Measurements from ENCODE around the gene MOGAT1. TPM values are rescaled to one million over a fixed set of nuclear protein-coding genes. Genes with fewer than 3 reads are reported as not detected.

Gene MOGAT1
- total RNA-seq, 1 experiment from 2014 or later, result 0.22 TPM

DNA sequence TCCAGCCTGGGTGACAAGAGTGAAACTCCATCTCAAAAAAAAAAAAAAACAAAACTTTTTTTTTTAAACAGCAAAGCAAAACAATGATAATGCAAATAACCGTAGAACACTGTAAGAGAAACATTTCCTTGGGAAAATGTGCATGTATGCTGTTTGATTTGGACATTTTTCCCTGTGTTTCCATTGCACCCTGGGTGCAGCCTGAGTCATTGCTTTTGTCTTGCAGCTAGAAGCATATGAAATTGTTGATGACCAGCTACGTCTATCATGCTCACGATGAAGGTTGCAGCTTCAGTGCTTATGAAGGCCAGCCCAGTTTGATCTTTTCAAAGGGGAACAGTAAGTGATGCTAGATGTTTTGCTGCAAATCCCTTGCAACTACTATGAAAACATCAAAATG is 41.5 kb downstream of the MOGAT1 start:
- Histone ChIP-seq H4K20me1 (ENCODE audit: insufficient read depth) (no peaks in the 10 kb centered on the region), H3K4me2 (ENCODE audit: low read length) (no peak overlapping the region), H3K27ac (ENCODE audit: low read depth, low read length) (no peak overlapping the region), H3K79me2 (ENCODE audit: insufficient read depth, low read length) (no peaks in the 10 kb centered on the region), H3K9me3 (ENCODE audit: control insufficient read depth in 1 of 2, insufficient read depth in 1 of 2, low read depth in 1 of 2, low read length in 2 of 2) (no peaks in the 10 kb centered on the region), H3K4me1 (ENCODE audit: control insufficient read depth in 1 of 2, insufficient read depth in 2 of 2, low read length in 2 of 2) (peaks cover 8 to 17% of the 10 kb centered on the region in 2 experiments; a peak in 3 of 4 replicates), H3K27me3 (ENCODE audit: insufficient read depth, low read length) (no peaks in the 10 kb centered on the region), H3K36me3 (ENCODE audit: control insufficient read depth in 1 of 2, insufficient read depth in 2 of 2, low read length in 2 of 2) (no peaks in the 10 kb centered on the region), H3K4me3 (replicated peaks in 1 of 2; ENCODE audit: low read depth in 1 of 2, low read length in 2 of 2) (no peak overlapping the region), H3K9ac (ENCODE audit: low read length) (no peak overlapping the region), H3K9me2 (ENCODE audit: insufficient read depth) (no peaks in the 10 kb centered on the region), H2AFZ (ENCODE audit: low read depth, low read length, poor library complexity, severe bottlenecking) (no peak overlapping the region)
- intact Hi-C loops (cut with micrococcal nuclease), result no loop called here
- ChIA-PET POLR2A (no interaction called here), CTCF (no interaction called here), RAD21 (ENCODE audit: low non-redundant PET in 1 of 2, low total read pairs in 2 of 2, uncharacterized antibody in 2 of 2, unreplicated experiment in 2 of 2) (no interaction called here)
- BruUV-seq (replicated peaks), result no TSS peak
- DNase-seq (ENCODE audit: low read depth, low spot score) (no peak), ATAC-seq (no peak)
- no peak for TF ChIP-seq POLR2A (IDR thresholded peaks at IDR 0.05; ENCODE audit: borderline replicate concordance, extremely low read depth, insufficient read depth, insufficient read length)
- no peak for TF ChIP-seq CBX3 (IDR thresholded peaks at IDR 0.05; ENCODE audit: low read depth)

DNA sequence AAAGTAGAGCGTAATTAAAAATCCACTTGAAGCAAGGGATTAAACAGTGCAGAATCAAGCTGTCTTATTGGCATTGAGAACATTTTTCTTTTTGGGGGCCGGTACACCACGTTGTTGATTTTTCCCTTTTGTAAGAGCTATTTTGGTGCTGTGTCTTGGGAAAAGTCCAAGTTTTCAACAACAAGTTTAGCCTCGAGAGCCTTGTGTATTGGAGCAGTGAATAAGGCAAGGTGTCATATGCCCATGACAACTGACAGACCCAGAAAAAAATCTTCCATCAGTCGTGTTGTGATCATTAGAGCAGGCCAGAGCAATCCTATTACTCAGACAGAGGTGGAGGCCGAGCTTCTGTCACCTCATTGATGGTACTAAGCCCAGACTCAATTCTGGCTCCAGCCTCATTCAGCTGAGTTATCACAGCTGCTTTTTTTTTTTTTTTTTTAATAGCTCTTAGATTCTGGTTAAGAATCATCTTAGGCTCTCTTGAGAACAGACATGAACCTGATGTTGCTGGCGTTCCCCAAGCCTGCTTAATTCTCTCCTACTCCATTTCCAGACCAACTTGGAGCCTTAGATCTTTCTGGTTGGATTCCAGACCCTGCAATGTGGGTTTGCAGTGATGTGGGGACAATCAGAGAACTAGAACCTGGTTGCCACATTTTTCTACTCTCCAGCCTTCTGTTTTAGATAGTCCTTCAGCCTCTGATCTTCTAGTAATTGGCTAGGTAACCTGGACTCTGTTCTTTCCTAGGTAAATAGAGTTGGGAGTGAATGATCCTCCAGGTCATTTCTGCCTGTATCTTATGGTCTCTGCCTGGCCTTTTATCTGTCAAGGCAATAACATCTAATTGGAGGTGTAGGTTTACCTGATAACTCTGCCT is 43.1 kb downstream of the MOGAT1 start:
- peaks cover 2 to 4% of the 10 kb centered on the region in 2 experiments; a peak in 3 of 4 replicates for H3K4me1 ChIP-seq (ENCODE audit: control insufficient read depth in 1 of 2, insufficient read depth in 2 of 2, low read length in 2 of 2)
- H3K9ac ChIP-seq (ENCODE audit: low read length), result no peak overlapping the region
- no peak overlapping the region for H2AFZ ChIP-seq (ENCODE audit: low read depth, low read length, poor library complexity, severe bottlenecking)
- ChIA-PET CTCF (no interaction called here), POLR2A (no interaction called here), RAD21 (ENCODE audit: low non-redundant PET in 1 of 2, low total read pairs in 2 of 2, uncharacterized antibody in 2 of 2, unreplicated experiment in 2 of 2) (no interaction called here)
- DNase-seq (ENCODE audit: low read depth, low spot score) (no peak), ATAC-seq (no peak)
- no TSS peak for BruUV-seq (replicated peaks)
- no peak overlapping the region for H3K4me2 ChIP-seq (ENCODE audit: low read length)
- TF ChIP-seq CEBPB (IDR thresholded peaks at IDR 0.05; ENCODE audit: low read depth), result no peak
- no peak for TF ChIP-seq ZNF274 (IDR thresholded peaks at IDR 0.05; ENCODE audit: low read depth, low read length)
- TF ChIP-seq SRF (IDR thresholded peaks at IDR 0.05; ENCODE audit: low read depth), result no peak
- TF ChIP-seq FOSL1 (IDR thresholded peaks at IDR 0.05; ENCODE audit: low read depth), result no peak
- no peak for TF ChIP-seq ELF1 (IDR thresholded peaks at IDR 0.05; ENCODE audit: borderline replicate concordance, low read depth)
- no peak for TF ChIP-seq RAD21 (IDR thresholded peaks at IDR 0.05; ENCODE audit: low read depth)
- no peak for TF ChIP-seq SIN3A (IDR thresholded peaks at IDR 0.05; ENCODE audit: low read depth)
- no peak for TF ChIP-seq CBX3 (IDR thresholded peaks at IDR 0.05; ENCODE audit: low read depth)
- no peak for TF ChIP-seq EGR1 (IDR thresholded peaks at IDR 0.05; ENCODE audit: low read depth)
- TF ChIP-seq, protein P1, sequence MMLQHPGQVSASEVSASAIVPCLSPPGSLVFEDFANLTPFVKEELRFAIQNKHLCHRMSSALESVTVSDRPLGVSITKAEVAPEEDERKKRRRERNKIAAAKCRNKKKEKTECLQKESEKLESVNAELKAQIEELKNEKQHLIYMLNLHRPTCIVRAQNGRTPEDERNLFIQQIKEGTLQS (IDR thresholded peaks at IDR 0.05), result no peak
- no peak for TF ChIP-seq EZH2phosphoT487 (IDR thresholded peaks at IDR 0.05; ENCODE audit: borderline replicate concordance)
- TF ChIP-seq, protein P2, sequence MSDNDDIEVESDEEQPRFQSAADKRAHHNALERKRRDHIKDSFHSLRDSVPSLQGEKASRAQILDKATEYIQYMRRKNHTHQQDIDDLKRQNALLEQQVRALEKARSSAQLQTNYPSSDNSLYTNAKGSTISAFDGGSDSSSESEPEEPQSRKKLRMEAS (IDR thresholded peaks at IDR 0.05), result no peak
- no peak for TF ChIP-seq TCF7L2 (IDR thresholded peaks at IDR 0.05; ENCODE audit: borderline replicate concordance, extremely low read depth, insufficient read depth, insufficient read length)
- no peaks in the 10 kb centered on the region for H3K36me3 ChIP-seq (ENCODE audit: control insufficient read depth in 1 of 2, insufficient read depth in 2 of 2, low read length in 2 of 2)
- no peaks in the 10 kb centered on the region for H3K9me2 ChIP-seq (ENCODE audit: insufficient read depth)
- H3K27ac ChIP-seq (ENCODE audit: low read depth, low read length), result no peak overlapping the region
- no peaks in the 10 kb centered on the region for H3K9me3 ChIP-seq (ENCODE audit: control insufficient read depth in 1 of 2, insufficient read depth in 1 of 2, low read depth in 1 of 2, low read length in 2 of 2)
- H3K4me3 ChIP-seq (replicated peaks in 1 of 2; ENCODE audit: low read depth in 1 of 2, low read length in 2 of 2), result no peak overlapping the region
- no peaks in the 10 kb centered on the region for H3K79me2 ChIP-seq (ENCODE audit: insufficient read depth, low read length)
- H4K20me1 ChIP-seq (ENCODE audit: insufficient read depth), result no peaks in the 10 kb centered on the region
- no peaks in the 10 kb centered on the region for H3K27me3 ChIP-seq (ENCODE audit: insufficient read depth, low read length)
- intact Hi-C loops (cut with micrococcal nuclease), result no loop called here

Data from HCT116 (cell line).